Stimulated activated naive CD4-positive, alpha-beta T cell (primary cell): ENCODE data around the gene TRIP4.

Experiments
- DNase-seq, 6 experiments: peaks; one replicate each; lab custom pipeline; 2025; lab: John Stamatoyannopoulos, UW

TRIP4 gene

DNA sequence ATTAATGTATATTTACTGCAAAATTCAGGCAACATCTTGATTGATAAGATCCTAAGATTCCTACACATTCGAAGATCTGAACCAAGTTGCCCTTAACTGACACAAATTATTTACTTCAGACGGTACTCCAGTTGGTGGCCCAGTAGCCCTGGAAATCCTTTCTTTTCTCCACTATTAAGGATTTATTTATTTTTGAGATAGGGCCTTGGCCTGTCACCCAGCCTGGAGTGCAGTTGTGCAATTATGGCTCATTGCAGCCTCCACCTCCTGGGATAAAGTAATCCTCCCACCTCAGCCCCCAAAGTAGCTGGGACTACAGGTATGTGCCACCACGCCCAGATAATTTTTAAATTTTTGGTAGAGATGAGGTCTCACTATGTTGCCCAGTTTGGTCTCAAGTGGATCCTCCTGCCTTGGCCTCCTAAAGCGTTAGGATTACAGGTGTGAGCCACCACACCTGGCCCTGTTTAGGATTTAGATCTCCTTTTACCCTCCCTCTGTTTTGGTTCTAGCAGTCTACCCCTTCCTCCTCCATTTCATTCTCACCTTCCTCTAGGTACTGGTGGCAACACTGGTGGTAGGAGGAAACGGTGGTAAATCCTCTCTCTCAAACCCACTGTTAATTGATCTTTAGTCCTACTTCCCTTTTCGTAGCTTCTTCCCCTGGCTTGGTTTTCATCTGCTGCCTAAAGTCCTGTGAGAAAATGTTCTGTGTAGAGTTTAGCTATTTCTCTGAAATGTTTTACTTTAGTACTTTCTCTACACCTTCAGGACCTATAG is 60.1 kb downstream of the TRIP4 start:
- peak in 1 of 6 experiments; percentile 11 for DNase-seq

DNA sequence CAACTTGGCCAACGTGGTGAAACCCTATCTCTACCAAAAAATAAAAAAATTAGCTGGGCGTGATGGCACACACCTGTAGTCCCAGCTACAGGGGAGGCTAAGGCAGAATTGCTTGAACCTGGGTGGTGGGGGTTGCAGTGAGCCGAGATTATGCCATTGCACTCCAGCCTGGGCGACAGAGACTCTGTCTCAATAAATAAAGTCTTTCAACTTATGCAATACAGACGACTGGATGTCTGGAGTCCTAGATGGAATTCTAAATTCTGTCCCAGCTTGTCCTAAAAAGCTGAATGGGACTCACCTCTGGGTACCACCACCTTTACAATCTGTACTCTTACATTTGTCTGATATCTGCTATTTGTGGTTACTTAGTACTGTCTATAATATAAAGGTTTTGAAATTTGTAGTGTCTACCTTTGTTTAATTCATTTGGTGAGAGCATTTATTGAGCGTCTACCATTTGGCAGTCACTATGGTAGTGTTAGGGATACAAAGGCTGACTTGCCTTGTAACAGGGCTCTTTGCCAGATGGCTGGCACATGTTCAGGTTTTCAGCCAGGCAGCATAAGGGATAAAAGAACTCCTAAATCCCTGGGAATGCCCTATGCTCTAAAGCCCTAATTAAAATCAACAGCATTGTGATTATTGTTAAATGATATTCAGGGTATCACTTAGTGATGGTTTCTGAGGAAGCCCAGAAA is 65.5 kb downstream of the TRIP4 start:
- no peak for DNase-seq

- DNase-seq: no peak
Observed at GRCh38 chr15:64453689-64454037, 66.0 kb downstream of the TRIP4 start.

GRCh38 chr15:64454282-64454681 is 66.6 kb downstream of the TRIP4 start:
- no peak for DNase-seq

DNA sequence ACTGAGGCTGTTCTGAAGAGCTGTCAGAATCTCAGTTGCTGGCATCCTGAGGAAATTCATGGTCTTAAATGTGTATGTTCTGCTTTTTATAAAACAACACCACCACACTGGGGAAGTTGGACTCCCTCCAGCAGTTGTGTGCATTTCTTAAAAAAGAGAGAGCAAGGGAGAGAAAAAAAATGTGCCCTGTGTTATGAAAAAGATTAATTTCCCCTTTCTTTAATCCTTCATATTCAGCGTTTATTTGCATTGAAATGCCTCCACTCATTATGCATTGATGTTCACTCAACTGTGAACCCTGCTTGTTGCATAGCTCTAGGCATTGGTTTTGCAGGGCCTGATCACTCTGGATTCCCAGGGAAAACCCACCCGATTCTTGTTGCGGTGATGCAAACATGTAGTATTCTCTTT is 68.3 kb downstream of the TRIP4 start:
- peak in 3 of 6 experiments; percentile 10 to 28 (median 14) for DNase-seq

- no peak for DNase-seq
Observed at GRCh38 chr15:64456634-64457108, 69.0 kb downstream of the TRIP4 start.

DNA sequence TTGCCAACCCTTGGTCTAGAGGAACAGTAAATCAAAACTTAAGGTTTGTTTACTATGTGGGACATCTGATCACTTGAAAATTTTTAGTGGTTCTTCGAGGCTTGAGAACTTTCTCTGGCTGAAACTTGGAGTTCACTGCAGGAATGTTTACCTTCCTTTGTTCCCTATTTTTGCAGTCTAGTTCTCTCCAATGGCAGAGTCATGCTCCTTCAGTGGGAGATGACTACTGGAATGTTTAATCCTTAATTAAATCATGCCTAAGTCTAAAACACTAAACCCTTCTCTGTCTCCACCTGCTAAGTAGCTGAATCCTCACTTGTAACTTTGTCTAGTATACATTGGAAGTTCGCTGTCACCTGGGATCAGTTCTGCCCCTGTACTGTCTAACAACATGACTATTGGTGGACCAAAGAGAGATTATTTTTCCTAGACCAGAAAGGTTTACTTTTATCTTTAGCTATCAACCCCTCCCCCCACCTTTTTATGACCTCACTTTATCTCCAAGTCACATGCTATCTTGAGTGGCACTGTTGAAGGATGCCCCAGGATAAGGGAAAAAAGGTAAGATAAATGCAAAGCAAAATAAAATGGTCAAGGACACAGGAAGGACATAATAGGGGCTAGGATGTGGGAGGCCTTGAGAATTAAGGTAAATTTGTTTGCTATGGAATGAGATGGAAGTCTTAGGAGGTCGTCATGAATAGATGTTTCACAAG is 71.6 kb downstream of the TRIP4 start:
- no peak for DNase-seq

DNA sequence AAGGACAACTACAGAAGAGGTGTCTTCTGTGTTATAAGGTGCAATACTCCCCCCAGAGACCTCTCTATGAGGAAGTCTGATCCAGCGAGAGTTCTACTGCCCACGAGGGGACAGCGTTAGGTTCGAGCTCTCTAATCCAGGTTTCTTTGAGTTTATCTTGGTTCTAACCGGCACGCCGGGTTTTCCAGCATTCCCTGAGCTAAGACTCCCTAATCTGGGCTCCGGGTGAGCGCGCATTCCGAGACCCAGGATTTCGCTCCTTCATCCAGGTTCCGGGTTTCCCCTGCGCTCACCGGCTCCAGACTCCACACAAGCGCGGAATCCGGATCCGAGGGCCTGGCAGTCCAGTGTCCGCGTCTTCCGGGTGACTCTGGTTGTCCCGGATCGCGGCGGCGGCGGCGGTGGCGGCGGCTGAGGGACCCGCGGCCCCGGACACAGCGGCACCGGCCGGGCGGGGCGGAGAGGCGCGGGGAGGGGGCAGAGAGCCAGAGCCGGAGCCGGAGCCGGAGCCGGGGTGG is 72.6 kb downstream of the TRIP4 start, which contains the start of gene ZNF609:
Gene ZNF609, plus strand, starts transcription at position 373 of the 518 bp plus-strand sequence. CDS start 38,842 bp downstream, outside the sequence.
- DNase-seq: peak; percentile 67 to 87 (median 80)

DNA sequence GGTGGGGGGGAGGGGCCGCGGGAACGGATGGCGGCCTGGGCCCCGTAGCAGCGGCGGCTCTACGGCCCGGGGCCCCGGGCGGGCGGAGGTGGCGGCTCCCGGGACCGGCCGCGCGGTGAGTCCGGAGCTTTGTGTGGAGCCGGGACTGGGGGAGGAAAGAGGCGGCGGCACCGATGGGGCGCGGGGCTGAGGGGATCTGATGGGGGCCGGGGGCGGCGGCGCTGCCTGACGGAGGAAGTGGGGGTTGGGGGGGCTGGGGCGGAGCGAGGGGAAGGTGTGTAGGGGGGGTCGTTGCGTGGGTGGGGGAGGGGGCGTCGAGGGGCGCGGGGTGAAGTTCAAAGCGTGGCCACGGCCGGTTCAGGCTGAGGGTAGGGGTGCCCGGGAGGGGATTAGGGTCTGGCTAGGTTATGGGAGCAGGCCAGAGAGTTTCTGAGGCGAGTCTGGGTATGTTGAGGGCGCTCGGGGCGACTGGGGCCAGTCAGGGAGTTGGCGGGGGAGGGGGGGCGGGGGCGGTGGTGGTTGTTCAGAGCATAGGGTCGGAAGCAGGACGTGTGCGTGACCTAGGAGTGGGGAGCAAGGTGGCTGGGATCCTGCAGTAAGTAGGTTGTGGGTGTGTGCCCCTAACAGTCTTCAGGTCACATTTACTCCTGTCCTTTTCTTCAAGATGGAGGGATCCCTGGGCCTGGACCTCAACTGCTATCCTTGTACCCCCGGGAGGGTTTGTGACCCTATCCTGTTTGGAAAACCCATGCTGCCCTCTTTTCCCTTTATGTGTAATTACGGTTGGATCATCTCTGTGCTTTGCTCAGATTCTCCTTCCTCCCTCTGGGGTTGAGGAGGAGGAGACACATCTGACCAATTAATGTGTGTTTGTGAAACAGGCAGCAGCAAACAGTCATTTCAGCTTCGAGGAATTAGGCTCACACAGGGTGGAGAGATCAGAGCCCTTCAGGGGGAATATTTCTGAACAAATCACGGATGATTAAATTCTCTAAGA is 73.4 kb downstream of the TRIP4 start:
- DNase-seq: peak; percentile 28 to 65 (median 50)

DNA sequence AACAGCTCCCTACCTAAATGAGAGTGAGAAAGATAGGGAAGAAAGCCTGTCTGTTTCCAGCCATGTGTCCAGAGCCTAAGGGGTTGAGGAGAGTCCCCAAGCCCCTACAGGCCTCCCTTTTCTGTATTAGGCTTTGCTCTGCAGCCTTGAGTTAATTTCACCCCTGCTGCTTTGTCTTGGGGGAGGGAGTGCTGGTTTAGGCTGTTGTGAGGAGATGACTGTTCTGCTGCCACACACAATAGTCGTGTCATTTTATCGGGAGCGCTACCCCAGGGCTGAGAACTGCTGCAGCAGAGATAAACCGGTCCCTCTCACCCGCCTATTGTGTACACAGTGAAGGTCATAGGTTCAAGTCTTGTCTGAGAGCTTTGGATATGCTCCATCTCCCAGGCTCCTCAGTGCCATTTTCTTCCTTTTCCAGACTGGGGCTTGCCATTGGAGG is 74.1 kb downstream of the TRIP4 start:
- peak in 3 of 6 experiments; percentile 8 to 56 (median 17) for DNase-seq

- no peak for DNase-seq
Observed at GRCh38 chr15:64462492-64462891, 74.9 kb downstream of the TRIP4 start.

DNA sequence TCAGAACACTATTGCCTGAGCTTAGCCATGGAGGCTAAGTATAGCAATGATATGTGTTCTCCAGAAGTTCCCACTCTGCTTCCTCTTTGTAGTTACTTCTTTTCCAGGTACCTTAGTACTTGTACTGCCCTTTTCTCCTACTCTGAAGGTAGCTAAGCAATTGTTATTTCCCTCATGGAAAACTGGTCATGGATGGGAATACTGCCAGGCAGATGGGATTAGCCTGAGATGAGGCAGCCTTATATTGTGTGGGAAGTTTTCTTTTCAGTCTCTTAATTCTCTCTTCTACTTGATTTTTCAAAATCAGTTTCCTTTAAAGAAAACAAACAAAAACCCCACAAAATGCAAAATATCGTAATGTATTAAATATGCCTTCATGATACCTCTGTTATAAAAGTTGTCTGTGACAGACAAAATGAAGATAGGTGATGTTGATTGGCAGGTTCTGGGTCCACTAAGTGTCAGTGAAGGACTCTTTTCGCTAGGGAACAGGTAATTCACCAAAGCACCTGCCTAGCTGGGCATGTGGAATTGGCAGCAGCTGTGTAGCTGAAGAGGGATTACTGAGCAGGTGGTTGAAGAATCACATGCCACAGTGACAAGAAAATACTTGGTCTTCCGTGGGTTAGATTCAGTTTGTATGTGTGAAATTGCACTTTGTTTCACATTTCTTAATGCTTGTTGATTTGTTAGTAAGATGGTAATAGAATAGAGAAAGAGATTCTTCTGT is 76.8 kb downstream of the TRIP4 start:
- DNase-seq: no peak

DNA sequence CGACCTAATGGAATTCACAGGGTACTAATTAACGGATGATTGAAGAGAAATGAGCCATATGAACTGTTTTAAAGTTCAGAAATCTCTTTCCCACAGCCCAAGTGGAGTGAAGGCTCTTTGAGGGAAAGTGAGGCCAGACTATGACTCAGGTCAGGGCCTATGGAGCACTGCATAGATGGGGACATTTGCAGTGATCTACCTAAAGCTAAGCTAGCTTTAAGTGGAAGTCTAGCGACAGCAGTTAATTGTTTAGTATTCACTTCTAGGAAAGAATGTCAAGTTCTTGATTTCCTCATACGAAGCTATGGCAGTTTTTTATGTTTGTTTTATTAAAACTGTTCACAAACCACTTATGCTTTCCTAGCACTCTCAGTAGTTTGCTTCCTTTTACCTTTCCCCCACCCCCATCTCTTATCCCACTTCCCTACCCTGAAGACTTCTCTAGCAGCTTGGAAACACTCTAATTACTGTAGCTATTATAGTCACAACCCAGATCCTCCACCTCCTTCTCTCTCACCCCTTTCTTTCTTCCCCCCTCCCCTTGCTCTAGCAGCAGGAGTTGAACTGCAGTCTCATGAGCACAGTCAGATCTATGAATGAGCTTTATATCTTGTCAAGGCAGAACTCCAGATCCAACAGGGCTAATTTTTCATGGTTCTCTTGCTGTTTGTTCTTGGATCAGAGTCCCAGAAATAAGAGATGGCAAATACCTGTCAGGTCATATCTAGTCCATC is 78.9 kb downstream of the TRIP4 start:
- no peak for DNase-seq

GRCh38 chr15:64472161-64472560 is 84.5 kb downstream of the TRIP4 start:
- DNase-seq: no peak

GRCh38 chr15:64474846-64475245 is 87.2 kb downstream of the TRIP4 start:
- no peak for DNase-seq

DNA sequence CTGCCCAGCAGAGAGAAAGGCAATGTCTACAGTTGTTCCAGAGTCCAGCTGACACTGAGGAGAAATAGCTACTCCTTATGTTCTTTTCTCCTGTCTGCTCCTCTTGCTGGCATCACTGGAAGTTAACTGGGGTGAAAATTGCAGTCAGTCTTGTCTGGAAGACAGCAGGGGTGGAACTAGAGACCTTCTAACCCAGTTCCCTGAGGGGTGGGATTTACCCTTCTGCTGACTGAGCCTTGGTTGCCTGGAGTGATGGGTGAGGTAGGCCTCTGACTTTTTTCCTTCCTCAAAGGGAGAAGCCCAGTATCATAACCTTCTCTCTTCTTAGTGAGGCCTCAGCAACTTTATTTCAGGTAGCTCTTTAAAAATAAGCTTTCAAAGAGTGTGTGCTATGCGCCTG is 88.9 kb downstream of the TRIP4 start:
- DNase-seq: no peak

- DNase-seq: no peak
Observed at GRCh38 chr15:64478863-64479262, 91.2 kb downstream of the TRIP4 start.

DNA sequence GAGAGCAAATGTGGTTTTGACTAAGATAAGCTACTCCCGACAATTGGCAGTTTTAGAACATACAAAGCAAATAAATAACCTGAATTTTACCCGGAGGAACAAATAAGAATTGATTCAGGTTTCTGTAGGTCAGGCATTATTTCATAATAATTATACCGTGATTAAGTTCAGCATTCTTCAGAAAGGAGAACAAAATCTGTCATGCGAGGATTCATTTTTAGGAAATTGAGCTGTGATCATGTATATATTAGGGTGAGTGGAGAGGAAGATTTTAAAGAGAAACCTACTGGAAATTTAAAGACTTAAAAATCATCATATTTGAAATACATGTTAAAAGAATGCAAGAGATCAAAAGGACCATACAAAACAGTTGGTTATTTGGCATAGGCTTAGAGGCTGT is 93.3 kb downstream of the TRIP4 start:
- DNase-seq: no peak

DNA sequence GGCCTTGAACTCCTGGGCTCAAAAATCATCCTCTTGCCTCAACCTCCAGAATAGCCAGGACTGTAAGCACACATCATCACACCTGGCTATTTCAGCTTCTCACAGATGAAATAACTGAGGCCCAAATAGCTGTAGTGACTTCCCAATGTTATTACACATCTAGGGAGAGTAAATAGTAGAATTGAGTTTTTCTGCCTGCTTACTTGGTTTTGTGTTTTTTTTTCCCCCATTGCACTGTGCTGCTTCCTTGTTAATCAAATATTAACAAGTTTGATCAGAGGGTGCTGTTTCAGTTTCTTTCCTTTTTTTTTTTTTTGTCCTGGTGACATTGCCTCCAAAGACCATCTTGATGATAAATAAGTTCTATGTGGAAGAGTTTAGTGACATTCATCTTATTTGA is 96.1 kb downstream of the TRIP4 start:
- no peak for DNase-seq

DNA sequence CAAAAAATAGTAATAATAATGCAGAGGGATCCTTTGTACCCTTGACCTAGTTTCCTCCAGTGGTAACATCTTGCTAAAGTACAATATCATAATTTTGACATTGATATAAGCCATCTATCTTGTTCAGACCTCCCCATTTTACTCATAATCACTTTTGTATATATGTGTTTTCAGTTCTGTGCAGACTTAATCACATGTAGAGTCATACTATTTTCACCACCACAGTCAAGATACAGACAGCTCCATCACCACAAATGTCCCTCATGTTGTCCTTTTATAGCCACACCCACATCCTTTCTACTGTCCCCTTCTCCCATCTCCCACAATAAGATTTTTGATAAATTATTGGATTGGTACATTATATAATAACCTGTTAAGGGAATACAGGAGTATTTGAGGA is 98.2 kb downstream of the TRIP4 start:
- no peak for DNase-seq
